ENCODE results near the gene PSMA8.
"Not testable (repeated sequence)": the region's sequence is repeated elsewhere in the genome, so short reads cannot be mapped to it uniquely, and the experiment has no call there.

PSMA8 gene

DNA sequence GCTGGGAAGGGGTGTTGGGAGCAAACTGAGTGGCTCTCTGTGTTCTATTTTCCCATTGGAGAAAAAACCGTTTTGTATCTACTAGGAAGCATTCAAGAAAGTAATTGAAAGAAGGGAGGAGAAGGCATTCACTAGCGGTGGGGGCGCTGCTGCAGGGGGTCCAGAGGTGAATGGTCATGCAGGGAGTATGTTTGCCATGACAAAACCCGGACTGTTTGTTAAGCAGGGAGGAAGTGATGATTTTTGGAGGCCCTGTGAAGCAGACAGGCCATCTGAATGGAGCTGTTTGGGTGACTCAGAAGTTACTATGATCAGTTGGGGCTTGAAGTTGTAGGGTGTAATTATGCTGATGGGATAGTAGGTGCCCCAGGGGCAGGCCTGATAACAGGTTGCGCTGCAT is 99.5 kb downstream of the PSMA8 start:
- no peak for DNase-seq (ENCODE audit: low spot score)

- not testable (repeated sequence) for DNase-seq (ENCODE audit: low spot score)
Measured at GRCh38 chr18:26237363-26237762, 103.7 kb downstream of the PSMA8 start.

DNA sequence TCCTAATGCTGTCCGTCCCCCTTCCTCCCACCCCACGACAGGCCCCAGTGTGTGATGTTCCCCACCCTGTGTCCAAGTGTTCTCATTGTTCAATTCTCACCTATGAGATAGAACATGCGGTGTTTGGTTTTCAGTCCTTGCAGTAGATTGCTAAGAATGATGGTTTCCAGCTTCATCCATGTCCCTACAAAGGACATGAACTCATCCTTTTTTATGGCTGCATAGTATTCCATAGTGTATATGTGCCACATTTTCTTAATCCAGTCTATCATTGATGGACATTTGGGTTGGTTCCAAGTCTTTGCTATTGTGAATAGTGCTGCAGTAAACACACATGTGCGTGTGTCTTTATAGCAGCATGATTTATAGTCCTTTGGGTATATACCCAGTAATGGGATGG is 105.0 kb downstream of the PSMA8 start:
- not testable (repeated sequence) for DNase-seq (ENCODE audit: low spot score)

DNA sequence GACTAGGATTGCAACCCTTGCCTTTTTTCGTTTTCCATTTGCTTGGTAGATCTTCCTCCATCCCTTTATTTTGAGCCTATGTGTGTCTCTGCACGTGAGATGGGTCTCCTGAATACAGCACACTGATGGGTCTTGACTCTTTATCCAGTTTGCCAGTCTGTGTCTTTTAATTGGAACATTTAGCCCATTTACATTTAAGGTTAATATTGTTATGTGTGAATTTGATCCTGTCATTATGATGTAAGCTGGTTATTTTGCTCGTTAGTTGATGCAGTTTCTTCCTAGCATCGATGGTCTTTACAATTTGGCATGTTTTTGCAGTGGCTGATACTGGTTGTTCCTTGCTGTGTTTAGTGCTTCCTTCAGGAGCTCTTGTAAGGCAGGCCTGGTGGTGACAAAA is 108.7 kb downstream of the PSMA8 start:
- DNase-seq (ENCODE audit: low spot score): not testable (repeated sequence)

Data from hepatic stellate cell (primary cell).